GM12873 (cell line): ENCODE results near the gene NPB.

Source experiments
- TF ChIP-seq, protein P1 (sequence below): IDR thresholded peaks from 2 replicates; pipeline ENCODE4 v1.5.1; 2012; ENCODE audit warnings: low read depth, mild to moderate bottlenecking, moderate library complexity, low read length, control low read depth; ENCODE audit not compliant: insufficient read depth; ENCODE audit errors: missing control alignments

The NPB gene

DNA sequence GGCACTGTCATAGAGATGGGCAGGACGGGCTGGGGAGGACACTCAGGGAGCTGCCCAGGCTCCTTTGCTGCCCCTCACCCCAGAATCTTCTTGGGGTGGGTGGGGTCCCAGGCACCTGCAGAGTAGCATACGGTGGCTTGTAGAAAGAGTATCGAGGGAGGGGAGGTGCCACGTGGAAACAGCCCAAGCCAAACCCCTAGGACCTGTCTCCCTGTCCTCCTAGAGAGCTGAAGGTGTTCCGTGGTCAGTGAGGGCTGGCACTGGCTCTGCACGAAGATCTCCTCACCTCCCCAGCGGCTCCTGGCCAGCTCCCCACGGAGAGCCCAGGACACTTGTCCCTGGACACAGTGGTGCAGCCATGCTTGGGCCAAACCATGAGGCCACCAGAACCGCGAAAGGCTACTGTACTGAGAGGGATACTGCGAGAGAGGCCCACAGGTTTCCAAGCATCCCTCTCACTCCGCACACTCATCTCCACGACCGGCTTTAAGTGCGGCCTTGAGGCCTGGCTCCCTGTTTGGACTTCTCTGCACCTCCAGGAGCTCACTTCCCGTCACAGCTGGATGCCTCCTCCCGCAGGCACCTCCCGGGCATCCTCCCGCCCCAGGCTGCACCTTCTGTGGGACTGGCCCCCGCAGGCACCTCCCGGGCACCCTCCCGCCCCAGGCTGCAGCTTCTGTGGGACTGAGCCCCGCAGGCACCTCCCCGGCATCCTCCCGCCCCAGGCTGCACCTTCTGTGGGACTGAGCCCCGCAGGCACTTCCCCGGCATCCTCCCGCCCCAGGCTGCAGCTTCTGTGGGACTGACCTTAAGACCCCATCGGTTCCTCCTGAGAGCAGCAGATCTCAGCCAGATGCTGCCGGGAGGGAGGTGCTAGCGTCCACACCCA lies 27.5 kb downstream of the NPB start:
- TF ChIP-seq, protein P1, sequence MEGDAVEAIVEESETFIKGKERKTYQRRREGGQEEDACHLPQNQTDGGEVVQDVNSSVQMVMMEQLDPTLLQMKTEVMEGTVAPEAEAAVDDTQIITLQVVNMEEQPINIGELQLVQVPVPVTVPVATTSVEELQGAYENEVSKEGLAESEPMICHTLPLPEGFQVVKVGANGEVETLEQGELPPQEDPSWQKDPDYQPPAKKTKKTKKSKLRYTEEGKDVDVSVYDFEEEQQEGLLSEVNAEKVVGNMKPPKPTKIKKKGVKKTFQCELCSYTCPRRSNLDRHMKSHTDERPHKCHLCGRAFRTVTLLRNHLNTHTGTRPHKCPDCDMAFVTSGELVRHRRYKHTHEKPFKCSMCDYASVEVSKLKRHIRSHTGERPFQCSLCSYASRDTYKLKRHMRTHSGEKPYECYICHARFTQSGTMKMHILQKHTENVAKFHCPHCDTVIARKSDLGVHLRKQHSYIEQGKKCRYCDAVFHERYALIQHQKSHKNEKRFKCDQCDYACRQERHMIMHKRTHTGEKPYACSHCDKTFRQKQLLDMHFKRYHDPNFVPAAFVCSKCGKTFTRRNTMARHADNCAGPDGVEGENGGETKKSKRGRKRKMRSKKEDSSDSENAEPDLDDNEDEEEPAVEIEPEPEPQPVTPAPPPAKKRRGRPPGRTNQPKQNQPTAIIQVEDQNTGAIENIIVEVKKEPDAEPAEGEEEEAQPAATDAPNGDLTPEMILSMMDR, result no peak

DNA sequence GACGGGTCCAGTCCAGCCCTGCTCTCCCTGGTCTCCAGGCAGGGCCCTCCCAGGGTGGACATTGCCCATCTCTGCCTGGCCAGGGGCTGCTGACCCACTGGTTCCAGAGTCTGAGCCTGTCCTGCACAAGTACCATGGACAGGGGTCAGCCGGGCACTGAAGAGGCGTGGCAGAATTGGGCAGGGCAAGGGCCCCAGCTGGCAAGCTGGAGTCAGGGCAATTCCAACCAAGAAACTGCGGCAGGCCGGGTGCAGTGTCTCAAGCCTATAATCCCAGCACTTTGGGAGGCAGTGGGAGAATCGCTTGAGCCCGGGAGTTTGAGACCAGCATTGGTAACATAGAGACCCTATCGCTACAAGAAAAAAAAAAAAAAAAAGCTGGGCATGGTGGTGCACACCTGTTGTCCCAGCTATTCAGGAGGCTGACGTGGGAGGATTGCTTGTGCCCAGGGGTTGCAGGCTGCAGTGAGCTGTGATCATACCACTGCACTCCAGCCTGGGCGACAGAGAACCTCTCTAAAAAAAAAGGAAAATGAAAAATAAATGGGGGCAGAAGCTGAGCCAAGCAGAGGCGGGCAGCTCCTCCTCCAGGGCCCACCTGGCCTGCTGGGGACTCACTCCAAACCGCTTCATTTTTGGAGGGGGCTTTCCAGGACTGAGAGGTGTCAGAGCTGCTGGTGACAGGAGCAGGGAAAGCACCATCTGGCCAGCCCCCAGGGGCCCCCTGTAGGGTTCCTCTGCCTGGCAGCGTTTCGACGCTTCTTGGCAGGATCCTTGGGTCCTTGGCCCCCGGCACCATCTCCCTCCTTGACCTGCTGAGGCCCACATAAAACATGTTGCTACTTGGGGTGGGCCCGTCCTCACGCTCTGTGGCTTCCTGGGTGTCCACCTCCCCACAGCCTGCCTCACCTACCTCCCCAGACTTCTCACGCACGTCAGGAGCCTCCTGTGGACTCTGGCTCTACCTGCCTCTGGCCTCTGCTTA lies 28.4 kb downstream of the NPB start:
- TF ChIP-seq, protein P1, result no peak

DNA sequence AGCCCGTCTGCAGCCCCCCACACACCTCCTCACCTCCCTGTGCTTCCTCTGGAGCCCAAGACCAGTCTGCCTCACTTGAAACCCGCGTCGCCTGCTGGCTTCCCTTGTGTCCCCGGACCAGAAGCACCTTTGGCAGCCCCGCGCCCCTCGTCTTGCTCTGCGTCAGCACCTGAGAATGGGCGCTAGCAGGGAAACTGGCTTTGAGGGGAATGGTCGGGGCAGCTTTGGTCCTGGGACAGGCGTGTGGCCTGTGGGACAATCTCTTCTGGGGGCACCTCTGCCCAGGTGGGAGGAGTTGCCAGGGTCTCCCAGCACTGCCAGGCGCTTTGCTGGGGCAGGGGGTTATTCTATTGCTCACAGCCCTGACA lies 29.1 kb downstream of the NPB start:
- TF ChIP-seq, protein P1, result no peak

DNA sequence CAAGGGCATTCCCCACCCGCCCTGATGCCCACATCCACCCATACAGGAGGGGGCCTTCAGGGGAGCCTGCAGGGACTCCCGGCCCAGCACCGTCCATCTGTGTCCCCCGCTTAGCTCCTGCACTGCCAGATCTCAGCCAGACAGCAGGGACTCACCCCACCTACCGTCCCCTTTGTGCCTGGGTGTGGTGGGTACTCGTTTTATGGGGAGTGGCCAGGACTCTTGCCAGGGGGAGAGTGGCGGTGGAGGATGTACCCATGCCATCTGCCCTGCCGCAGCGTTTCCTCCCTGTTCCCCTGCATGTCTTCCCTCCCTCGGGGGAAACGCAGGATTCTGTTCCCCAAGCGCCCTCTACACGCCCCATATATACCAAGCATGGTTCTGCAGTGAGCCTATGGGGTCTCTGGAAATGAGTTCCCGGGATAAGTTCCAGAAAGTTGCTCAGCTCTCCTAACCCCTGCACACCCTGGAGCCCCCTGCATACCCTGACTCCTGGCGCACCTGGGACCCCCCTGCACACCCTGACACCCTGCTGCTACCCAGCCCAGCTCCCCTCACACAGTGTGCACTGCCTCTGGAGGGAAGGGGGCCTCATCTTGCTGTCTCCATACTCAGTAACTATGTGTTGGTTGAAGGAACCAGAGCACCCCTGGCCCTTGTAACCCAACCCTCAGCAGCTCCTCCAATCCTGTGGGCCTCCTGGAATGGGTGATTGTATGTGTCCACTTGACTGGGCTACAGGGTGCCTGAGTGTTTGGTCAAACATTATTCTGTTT lies 29.7 kb downstream of the NPB start:
- TF ChIP-seq, protein P1, result no peak

DNA sequence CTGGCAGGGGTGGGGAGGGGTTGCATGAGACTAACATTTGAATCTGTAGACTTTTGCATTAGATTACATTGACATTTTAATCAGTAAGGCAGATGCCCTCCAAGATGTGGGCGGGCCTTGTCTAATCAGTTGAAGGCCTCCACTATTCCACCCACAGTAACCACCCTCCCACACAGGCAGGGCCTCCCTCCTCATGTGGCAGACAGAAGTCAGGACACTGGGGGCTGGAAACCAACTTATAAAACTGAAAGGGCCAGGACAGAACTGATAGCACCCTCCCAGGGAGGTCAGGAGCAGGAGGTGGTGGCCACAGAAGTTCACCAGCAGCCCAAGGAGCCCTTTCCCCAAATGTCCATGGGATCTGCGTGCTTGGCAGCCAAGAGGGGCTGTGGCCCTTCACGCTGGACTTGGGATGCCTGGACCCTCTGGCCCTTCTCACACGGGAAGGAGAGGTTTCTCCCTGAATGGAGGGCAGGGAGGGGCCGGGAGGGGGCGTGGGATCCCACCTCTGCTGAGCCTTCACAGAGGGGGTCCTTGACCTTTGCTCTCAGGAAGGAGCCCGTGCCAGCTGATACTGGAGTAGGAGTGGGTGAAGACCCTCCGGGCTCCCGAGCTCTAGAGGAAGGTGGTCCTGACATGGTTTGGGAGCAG lies 30.4 kb downstream of the NPB start:
- TF ChIP-seq, protein P1, result no peak

DNA sequence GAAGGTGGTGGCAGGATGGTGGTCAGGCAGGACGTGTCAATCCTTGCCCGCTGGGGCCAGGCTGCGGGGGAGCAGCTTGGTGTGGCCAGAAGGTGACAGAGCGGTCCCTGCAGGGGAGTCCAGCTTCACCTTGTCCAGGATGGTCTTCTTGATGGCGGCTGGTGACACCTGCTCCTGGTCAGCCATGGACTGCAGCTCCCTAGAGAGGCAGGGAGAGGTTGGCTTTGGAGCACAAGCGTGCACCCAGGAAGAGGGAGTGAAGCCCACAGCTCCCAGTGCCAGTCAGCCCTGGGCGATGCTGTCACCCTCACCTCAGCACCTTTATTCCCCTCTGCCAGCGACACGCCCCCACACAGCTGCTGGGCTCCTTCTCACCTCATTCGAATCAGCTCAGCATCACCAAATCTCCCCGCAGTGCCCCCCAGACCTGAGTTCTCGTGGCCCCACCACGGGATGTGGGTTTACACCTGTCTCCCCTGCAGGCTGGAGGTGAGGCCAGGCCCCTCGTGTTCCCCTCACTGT lies 31.2 kb downstream of the NPB start:
- TF ChIP-seq, protein P1, result no peak
